GM21723 (cell line): ENCODE measurements around the gene PDE6A.
A peak's percentile ranks its signal among the peaks of the same experiment; 100 is the strongest.

Experiments
- ATAC-seq: cut with Tn5 transposase; IDR thresholded peaks from one replicate; pipeline ENCODE4 v1.9.1; 2021; ENCODE audit warnings: mild to moderate bottlenecking, moderate library complexity; ENCODE audit not compliant: unreplicated experiment

Gene PDE6A

DNA sequence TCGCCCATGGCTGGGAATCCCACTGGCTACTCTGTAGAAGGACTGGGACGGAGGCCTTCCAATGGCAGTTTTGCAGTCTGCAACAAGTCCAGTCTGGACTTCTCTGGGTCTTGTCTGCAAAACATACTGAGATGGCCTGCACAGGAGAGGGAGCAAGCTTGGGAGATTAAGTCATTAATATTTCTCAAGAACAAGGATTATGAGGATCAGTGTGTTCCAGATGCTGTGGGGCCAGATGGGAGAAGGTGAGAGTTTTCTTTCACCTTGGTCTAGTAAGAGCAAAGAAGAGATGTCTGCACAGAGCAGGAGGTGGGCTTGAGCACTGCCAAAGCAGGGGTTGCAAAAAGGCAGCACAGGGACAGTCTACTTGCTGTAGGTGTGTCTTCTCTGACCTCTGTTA is at the start of gene PDE6A:
Gene PDE6A (minus strand): TSS at position 128 of the 400 bp plus-strand sequence. CDS start 120 bp downstream, at position 8.
- ATAC-seq = no peak

DNA sequence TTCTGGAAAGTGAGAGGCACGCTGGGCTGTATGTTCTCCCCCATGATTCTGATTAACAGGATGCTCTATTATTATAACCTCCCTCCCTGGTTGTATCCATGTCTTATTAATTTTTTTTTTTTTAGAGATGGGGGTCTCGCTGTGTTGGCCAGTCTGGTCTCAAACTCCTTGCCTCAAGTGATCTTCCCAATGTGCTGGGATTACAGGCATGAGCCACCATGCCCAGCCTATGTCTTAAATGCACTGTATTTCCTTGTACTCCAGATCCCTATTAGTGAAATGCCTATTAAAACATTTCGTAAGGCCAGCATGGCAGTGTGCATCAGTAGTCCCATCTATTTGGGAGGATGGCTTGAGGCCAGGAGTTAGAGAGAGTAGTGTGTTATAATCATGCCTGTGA is 48.9 kb upstream of the PDE6A start:
- no peak for ATAC-seq

DNA sequence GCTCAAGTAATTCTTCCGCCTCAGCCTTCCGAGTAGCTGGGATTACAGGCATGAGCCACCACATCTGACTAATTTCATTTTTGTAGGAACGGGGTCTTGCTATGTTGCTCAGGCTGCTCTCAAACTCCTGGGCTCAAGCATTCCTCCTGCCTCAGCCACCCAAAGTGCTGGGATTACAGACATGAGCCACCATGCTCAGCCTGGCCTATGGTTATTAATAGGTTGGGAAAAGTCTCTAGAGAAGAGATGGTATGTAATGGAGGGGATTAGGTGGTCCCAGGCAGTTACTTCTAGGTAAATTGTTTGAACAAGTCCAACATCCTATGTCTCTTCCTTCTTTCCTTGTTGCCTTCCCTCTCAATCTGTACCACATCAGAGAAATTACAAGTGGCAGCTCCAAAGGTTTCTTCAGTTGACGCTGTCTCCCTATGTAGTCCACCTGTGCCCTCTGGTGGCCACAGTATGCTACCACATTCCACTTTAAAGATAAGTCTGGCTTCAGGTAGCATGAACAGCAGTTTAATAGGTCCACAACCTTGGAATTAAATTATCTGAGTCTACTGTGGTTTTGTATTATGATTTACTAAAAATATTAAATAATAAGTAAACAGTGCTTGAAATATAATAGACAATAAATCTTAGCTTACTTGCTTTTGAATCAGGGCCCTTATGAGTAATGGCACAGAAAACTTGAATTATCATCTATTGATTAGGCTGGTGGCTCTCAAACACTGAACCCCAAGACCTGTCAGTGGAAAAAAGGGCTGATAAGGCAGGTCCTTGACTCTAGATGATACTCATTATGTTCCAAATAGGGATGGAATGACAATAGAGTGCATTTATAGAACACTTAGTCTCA is 46.2 kb upstream of the PDE6A start:
- ATAC-seq = peak; percentile 91

DNA sequence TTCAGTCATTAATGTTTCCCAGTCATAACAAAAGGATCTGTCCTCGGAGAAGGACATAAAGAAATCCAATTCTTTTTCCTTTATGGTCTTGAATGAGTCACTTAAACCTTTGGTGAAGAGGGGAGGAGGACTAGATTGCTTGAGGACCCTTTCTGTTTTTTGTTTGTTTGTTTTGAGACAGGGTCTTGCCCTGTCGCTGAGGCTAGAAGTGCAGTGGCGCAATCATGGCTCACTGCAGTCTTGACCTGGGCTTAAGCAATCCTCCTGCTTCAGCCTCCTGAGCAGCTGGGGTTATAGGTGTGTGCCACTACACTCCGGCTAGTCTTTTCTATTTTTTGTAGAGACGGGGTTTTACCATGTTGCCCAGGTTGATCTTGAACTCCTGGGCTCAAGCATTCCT is 43.5 kb upstream of the PDE6A start:
- ATAC-seq = no peak

DNA sequence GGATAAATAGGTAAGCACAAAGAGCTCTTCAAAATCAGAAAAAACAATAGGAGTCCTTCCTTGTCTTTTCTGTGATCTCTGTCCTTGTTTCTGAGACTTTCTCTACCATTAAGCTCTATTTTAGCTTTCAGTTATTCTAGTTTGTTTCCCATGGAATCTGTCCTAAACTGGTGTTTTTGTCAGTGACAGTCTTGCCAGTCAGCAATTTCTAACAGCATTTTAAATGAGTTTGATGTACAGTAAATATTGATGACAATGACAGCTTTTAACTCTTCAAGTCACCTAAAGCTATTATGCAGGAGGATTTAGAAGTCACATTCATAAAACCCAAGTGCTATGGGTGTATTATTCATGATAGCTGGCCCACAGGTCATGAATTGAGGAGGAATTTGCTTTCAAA is 37.9 kb upstream of the PDE6A start:
- no peak for ATAC-seq

DNA sequence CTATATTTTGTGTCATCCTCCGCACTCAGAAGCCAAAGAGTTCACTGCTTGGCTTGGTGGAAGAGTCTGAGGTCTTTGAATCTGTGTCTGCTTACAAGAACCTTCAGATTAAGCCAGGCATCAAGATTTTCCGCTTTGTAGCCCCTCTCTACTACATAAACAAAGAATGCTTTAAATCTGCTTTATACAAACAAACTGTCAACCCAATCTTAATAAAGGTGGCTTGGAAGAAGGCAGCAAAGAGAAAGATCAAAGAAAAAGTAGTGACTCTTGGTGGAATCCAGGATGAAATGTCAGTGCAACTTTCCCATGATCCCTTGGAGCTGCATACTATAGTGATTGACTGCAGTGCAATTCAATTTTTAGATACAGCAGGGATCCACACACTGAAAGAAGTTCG is 36.6 kb upstream of the PDE6A start:
- no peak for ATAC-seq

DNA sequence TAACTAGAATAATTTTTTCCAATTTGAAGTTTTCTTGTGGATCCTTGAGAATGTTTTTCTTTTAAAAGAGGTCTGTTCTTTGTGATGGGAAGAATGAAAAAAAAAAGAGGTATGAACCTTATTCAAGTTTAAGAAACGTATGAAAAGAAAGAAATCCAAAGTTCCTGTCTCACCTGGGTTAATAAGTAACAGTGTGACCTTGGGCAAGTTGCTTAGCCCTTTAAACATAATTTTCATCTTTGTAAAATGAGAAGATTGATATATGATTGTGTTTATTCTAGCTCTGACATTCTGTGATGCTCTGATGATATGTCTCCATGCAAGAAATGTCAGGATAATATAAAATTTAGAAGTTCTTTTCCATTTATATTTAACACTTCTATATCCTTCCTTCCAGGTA is 35.3 kb upstream of the PDE6A start:
- ATAC-seq = no peak

DNA sequence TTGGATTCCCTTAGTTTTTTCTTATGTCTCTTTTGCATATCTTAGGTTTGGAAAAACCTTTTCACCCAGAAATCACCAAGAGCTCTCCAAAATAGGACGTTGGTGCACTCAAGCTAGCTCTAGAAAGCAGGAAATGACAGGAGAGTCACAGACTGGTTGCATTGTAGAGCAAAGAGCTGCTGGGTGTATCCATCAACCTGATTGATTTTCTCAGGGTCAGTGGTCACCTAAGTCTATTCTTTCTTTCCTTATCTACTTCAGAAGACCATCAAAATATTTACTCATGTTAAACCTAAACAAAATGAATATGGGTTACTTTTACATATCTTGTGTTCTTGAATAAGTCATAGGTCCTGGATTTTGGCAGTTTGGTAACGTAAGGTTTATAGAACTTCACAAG is 30.8 kb upstream of the PDE6A start:
- no peak for ATAC-seq

DNA sequence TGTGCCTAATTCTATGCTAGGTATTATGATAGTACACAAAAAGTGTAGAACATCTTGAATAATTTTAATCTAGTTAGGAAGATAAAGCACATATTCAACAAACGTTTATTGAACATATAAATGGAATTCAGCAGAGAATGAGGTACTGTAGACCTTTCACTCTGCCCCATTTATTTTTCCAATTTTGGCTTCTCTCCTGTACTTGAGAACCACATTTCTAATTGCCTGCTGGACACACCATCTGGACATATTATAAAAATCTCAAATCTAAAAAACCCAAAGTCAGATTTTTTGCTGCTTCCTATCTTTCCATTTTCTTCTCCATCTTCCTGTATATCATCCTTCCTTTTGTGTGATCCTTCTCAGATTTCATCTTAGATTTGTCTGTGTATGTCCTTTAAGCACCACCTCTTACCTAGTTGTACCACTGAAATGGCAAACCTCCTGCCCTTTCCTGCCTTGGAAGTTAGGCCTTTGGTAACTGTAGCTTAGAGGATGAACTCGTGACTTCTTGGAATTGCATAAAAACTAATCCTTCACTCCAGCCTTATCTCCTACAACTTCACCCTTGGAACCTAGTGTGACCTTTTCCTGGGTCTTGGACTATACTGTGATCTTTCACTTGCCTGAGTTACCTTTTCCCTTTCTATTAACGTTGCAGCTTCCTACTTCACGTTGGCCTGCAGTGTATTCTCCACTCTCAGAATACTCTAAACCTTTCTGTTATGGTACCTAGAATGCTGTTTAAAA is 24.8 kb upstream of the PDE6A start:
- ATAC-seq = no peak

DNA sequence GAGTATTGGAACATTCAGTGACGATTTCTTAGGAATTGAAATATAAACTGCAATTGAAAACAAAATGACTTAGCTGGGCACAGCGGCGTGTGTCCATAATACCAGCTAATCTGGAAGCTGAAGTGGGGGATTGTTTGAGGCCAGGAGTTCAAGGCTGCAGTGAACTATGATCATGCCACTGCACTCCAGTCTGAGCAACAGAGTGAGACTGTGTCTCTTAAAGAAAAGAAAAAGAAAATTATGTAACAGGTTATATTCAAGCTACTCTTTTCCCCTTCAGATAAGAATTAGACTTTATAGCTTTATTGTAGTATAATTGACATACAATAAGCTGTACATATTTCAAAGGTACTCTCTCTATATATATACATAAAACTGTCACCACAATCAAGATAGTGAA is 22.4 kb upstream of the PDE6A start:
- ATAC-seq = no peak

DNA sequence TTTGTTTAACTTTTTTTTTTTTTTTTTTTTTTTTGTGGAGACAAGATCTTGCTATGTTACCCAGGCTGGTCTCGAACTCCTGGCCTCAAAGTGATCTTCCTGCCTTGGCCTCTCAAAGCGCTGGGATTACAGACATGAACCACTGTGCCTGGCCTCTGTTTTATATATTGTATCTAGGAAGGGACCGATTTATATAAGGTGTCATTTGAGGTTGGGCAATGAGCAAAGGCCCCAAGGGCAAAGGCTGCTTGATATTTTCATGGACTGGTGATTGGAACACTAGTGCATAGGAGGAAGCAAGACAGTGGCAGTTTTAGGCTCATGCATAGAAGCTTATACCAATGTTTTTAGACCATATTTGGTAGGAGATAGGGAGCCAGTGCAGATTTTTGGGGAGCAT is 19.1 kb upstream of the PDE6A start:
- no peak for ATAC-seq

DNA sequence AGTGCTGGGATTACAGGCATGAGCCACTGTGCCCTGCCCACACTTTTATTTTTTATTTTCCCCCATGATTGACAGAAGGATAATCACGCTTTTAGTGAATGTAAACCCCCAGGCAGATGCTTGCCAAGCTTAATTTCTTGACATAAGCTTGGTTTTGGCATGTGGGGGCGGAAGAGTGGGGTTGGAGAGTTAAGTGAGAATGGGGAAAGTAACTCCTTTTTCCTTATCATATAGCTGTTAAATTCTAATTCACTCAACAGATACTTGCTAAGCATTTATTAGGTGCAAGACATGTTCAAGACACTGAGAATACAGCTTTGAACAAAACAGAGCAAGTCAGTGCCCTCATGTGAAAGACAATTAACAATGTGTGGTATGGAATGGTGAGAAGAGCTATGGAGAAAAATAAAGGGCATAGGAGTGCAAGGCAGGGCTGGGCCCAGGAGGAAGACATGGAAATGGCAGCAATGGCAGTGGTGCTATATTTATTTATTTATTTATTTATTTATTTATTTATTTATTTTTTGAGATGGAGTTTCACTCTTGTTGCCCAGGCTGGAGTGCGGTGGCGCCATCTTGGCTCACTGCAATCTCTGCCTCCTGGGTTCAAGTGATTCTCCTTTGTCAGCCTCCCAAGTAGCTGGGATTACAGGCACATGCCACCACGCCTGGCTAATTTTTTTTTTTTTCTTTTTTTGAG is 18.2 kb upstream of the PDE6A start:
- ATAC-seq = no peak

DNA sequence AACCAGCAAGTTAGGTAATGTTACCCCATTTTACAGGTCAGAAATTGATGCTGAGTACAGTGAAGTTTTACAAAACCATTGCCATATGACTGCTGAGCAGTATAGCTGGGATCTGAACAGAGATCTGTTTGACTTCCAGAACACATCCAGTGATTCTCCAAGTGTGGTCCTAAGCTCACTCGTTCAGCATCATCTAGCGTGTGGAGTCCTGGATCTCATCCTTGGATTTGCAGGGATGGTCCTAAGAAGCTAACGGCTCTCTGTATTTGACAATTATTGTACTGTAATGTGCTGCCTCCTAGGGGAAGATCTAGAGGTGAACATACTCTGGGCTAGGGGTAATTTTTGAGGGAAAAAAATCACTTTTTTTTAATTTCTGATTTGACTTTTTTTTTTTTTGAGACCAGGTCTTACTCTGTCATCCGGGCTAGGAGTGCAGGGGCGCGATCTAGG is 17.4 kb upstream of the PDE6A start:
- ATAC-seq = no peak

DNA sequence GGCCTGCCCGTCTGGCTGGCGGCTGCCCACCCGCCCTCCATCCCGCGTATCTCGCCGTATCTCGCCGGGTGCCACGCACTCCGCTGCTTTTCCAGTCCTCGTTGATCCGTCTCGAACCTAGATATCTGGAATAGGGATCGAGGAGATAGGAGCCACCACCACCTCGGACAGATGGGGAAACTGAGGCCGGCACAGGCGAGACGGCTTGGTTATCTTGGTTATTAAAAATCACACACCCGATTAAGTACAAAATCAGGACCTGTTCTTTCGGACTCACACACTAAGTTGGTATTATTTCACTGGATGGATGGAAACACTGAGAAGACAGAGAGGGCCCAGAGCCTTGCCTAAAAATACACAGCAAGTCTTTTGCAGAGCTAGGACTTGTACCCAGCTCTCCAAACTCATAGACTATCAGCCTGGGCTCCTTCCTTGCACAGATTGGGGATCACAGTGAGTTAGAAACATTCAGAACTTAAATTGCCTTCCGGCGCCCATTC is 16.6 kb upstream of the PDE6A start:
- ATAC-seq = no peak

DNA sequence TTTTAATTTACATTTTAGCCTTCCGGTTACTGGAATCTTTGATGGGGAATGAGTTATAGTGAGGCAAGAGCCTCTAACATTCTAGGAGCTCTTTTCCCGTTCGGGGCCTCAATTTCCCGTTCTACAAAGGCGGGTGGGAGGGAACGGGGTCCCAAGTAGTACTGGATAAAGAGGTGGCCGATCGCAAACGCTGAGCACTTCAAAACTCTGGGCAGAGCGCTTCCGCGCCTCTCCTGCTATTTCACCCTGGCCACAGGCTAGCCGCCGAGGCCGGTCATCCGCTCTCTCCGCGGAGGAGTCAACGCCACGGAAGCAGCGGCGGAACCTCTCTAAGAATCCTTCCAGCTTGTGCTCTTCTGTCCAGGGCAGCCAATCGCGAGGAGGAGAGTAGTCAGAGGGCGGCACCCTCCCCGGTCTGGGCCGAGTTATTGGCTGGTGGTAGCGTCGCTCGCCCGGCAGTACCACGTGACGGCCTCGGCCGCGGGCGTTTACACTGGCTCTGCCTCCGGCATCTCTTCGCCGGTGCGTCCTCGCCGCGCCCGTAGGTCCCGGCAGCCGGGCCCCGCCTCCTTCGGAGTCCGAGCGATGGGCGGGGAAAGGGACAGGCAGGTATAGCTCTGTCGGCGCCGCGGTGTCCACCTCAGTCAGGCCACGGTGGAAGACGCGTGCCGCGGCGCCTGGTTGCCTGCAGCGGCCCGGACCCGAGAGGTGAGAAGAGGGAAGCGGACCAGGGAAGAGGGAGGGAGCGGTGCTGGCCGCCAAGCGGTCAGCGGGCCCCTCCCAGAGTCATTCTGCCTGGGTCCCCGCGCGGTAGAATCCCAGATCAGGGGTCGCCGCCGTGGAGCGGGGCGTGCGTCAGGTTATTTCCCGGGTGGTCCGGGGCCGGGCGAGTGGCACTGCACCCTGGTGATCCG is 15.9 kb upstream of the PDE6A start, which contains the start of gene SLC26A2:
Gene SLC26A2 (plus strand): TSS at position 487 of the 914 bp plus-strand sequence. CDS start 16,895 bp downstream, outside the sequence.
- ATAC-seq = peak; percentile 99

DNA sequence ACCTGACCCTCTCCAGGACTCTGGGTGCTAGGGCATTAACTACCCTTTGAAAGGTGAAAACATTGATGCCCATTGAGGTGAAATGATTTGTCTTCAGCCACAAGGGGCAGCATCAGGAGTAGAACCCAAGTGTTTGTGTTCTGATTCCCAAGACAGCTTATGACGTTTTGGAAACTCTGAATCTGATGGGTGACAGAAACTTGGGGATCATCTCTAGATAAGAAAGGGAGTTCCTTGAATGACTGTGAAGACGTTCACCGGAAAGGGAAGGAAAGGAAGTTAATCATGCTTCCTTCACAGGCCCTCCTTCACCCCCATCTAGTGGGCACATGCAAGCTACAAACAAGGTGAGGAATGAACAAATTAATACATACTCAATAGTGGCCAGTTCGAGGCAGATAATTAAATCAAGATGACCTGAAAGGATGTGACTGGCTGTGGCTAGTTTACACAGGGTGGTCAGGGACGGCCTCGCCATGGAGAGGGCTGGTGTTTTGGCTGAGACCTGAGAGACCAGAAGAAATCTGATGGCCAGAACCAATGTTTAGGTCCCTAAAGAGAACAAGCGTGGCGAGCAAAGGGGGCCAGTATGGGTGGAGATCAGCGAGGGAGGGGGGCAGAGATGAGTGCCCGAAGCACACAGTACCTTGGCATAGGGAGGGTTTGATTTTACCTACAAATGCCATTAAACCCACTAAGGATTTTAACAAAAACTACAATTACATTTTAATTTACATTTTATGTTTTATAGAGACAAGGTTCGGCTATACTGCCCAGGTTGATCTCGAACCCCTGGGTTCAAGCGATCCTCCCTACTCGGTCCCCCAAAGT is 15.0 kb upstream of the PDE6A start:
- no peak for ATAC-seq

DNA sequence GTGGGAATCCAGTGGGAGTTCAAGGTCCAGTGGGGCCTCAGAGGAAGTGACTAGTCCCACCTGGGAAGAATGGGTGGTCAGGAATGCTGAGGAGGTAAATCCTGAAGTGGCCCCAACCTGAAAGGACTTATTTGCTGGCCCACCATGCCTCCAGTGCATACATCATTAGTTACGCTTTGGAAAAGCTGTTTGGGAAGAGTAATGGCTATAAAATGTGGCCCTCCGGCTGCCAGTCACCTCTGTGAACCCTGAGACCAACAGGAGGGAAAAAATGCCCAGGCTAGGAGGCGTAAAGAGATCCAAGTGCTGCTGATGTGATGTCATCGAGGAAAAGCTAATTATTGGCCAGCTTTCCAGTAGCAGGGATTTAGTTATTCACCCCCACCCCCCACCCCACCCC is 13.3 kb upstream of the PDE6A start:
- ATAC-seq = no peak

DNA sequence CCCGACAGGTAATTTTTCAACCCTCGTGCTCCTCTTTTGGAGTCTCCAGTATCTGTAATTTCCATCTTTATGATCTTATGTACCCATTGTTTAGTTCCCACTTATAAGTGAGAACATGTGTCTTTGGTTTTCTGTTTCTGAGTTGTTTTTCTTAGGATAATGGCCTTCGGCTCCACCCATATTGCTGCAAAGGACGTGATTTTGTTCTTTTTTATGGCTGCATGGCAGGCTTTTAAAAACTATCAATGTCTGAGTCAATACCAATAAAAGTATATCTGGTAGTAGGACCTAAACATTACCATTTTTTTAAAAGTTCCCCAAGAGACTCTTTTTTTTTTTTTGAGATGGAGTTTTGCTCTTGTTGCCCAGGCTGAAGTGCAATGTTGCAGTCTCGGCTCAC is 12.1 kb upstream of the PDE6A start:
- no peak for ATAC-seq

DNA sequence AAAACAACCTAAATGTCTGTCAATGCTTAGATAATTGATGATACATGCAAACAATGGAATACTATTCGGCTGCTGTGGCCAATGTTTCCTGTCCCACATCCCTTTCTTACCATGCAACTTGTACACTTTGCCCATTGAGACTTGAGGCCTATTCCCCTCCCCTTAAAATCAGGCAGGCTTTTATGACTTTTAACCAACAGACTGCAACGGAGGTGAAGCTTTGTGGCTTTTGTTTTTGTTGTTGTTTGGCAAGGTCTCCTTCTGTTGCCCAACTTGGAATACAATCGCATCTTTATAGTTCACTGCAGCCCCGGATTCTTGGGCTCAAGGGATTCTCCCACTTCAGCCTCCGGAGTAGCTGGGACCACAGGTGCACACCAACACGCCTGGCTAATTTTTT is 10.2 kb upstream of the PDE6A start:
- ATAC-seq = no peak
